Renal cortex interstitium (tissue), 11 donors: ENCODE data around the gene PROX1. TPM values are rescaled to one million over a fixed set of nuclear protein-coding genes. Genes with fewer than 3 reads are reported as not detected.

Source experiments
- DNase-seq, 11 donors: peaks; one replicate each; pipeline ENCODE4 v3.0.0-alpha.2; 2013; ENCODE audit warnings: low read depth in 9 of 11, low spot score in 4 of 11; ENCODE audit errors: extremely low read depth in 1 of 11
- polyA plus RNA-seq, 3 donors: library from polyadenylated mRNA; unstranded; fragments of 120-200 nt; gene quantifications; one replicate each; pipeline ENCODE4 v1.2.1, GENCODE V29; 2013; ENCODE audit not compliant: insufficient read length in 3 of 3

PROX1 gene
- polyA plus RNA-seq, 3 donors: 7.8 to 10.8 (median 7.9) TPM

DNA sequence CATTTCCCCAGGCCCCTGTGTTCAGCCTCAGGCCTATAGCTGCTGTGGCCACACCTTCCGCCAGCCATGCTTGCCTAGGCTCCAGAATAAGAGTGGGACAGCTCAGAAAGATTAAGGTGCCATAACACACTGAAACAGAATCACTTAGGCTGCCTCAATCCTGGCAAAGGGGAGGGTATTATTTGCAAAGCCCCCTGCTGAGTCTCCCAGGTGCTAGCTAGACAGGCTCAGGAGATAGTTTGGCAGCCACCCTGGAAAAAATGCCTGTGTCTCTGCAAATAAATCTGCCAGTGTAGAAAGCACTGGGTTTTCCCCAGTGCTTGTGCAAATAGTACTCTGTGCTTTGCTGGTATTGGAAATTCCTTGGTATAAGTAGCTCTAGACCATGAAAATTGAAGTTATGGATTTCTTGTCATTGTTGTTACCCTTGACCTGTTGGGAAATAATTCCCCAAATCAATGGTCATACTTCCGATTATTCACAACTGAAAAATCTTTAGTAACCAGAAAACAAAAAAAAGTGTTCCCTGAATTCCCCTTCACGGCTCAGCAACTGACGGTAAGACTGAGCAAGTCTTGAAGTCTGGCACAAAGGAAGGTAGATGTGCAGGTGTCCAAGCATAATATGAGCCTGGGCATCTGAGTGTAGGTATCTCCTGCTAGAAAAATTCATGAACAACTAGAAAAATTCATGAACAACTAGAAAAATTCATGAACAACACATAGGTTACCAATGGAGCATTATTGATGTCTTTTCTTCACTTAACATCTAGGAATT, 56.9 kb downstream of the PROX1 start:
- DNase-seq: no peak

DNA sequence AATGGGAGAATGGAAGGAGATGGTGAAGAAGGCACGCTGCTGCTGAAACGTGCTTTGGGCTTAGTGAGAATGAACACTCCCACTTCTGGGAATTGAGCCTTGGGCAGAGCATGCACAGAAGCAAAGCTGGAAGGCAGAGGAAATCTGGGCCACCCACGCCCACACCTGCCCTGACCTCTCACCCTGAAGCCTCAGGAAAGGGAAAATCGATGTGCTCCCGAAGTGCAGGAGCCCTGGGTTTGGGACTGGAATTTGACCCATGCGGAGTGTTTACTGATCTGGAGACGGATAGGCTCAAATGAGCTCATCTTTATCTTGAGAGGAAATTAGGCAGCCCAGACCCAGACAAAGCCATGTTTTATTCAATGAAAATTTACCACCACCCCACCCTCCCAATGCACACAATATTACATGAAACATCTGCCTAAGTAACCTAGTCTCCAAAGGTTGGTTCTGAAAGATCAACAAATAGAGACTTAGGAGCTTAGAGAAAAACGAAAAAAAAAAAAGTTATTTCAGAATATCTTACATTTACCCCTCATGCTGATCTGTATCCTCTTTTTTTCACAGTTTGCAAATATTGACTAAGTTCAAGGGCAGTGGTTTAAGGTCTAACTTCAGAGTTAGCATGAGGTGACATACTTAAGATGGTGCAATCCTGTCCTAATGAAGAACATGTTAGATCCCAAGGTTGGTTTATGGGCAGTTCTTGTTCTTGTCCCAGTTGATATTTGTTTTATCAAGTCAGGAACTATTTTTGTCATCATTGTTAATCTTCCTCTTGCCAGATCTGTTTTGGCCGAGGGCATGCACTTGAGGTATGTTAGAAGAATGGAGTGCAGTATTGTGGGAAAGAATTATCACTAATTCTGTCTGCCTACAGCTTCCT, 63.0 kb downstream of the PROX1 start:
- DNase-seq: no peak

DNA sequence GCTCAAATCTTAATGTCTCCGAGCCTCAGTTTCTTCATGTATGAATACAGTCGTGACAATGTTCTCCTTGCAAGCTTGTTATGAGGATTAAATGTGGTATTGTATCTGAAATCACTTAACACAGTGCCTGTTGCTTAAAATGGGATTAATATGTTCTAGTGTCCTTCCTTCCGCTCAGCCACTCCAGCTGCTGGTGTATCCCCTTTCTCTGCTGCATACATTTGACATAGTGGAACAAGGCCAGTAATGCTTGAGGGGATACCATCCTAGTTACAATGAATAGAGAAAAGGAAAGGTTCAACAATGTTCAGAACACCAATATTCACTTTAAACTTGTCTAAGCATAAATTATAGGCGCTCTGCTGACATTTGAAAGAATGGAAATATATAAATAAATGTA, 64.0 kb downstream of the PROX1 start:
- DNase-seq: no peak

DNA sequence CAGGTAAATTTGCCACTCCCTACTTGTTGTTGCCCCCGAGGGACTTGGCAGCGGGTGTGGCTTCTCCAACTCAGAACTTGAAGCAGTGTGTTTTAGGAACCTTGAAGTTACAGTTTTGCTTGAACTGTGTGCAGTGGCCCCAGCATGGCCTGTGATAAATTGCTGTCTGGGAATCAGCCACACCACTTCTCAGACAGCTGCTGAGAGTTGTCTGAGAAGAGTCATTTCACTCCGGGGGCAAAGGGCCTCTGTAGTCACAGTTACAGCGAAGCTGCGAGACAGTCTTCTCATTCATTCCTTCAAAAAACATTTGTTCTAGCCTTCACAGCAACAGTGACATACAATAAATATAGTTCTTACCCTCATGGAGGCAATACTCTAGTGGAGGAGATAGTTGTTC, 70.3 kb downstream of the PROX1 start:
- no peak for DNase-seq

DNA sequence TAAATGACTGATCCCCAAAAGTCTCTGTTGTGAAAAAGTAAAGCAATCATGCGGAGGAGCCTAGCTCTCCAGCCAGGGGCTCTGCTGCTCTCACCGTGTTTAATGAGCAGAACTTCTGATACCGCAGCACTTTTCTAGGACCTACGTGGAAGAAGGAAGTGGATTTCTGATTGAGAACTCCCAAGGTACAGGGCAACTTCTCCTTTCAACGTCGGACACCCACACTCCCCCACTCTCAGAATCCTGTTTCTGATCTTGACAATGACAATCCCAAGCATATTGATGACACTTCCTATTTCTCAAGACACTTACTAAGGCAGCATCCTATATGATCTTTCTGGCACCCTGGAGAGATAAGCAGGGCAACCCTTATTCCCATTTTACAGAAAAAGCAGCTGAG, 78.4 kb downstream of the PROX1 start:
- no peak for DNase-seq

DNA sequence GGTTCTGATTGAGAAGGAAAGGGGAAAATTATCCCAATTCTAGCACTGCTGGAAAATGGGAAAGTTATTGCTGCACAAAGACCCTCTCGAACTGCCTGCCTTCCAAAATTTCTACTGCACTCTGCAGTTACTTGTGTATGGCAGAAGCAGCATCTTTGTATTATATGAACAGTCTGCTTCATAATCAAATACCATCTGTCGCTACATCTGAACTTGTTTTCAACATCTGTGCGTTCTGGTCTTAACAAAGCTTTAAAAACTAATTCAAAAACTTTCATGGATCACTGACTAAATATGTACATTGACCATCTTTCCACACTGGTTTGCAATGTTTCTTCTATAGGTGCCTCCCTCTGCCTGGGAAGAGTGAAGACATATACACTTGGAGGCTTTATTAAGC, 79.2 kb downstream of the PROX1 start:
- DNase-seq: no peak

DNA sequence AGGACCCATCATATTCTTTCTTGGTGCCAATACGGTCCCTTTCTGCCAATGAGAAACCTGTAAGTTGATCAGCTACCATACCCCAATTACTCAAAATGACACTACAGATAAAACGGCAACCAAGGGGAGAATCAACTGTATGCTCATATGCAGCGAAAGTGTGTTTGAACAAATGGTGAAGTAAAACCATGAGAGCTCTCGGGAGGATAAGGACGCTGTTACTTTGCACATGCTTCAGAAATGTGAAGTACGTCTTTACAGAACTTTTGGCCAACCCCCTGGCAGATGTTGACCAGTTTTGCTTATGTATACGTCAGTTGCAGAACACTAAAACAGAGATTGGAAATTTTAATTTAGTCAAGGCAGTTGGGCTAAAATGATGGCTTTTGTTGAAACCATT, 79.6 kb downstream of the PROX1 start:
- DNase-seq: no peak

DNA sequence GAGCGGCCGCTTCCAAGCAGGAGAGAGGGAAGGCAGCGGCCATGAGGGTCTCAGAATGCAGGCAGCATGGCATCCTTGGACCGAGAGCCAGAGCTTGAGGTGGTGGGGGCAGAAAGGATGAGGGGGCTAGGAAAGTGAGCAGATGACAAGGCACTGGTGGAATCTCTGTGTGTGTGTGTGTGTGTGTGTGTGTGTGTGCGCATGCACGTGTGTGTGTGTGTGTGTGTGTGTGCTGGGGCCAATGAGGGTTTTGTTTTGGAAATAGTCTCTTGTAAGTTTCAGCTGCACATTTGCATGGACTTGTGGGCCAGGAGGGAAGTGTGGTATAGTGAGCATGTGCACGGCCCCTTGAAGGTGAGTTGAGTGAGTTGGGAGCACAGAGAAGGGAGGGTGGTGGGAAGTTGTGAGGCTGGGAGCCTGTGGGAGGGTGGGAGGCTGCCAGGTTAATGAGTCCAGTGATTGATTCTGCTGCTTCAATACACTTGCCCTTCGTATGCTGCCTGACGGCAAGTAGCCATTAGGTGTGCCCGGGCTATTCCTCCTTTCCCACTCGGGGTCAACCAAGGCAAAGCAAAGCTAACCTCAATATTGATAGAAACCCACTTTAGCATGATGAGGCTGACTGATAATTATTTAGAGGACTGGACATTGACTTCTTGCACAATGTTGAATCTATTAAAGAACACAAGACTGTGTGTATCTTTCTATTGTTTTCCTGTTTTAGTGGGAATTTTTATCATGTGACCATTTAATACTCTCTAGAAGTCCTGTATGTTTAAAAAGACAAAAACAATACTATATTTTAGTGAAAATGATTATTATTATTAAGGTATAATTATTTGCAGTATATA, 80.3 kb downstream of the PROX1 start:
- DNase-seq: no peak

DNA sequence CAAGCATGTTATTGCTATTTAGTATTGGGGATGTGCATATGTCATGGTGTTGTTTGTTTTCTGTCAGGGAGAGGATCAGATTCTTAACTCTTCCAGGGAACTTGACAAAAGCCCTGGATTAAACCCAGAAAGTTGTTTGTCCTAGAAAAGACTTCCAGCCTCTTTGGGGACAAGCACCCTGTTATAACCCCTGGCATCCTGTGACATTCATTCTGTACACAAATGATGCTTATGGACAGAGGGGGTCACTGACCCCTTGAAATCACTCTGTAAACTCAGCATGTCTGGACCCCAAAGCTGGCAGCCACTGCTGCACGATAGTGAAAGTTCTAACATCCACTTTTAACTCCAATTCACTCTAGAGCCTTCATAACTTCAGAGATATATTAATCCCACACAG, 81.2 kb downstream of the PROX1 start:
- DNase-seq: no peak

DNA sequence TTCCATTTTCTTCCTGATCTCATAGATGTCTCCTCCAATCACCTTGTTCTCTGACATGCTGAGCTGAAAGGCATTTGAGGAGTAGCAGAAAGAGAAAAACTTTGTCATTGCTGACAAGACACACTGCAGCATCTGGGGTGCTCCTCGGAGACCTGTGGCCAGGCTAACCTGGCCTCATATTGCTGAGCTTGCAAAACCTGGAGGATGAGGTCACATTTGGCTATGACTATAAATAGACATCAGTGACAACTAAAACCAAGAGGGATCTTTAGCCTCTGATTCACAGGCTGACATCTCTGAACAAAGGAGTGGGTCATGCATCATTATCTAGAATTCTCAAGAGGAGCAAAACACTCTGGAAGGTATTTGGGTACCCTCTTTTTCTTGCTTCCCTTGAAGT, 83.7 kb downstream of the PROX1 start:
- no peak for DNase-seq

DNA sequence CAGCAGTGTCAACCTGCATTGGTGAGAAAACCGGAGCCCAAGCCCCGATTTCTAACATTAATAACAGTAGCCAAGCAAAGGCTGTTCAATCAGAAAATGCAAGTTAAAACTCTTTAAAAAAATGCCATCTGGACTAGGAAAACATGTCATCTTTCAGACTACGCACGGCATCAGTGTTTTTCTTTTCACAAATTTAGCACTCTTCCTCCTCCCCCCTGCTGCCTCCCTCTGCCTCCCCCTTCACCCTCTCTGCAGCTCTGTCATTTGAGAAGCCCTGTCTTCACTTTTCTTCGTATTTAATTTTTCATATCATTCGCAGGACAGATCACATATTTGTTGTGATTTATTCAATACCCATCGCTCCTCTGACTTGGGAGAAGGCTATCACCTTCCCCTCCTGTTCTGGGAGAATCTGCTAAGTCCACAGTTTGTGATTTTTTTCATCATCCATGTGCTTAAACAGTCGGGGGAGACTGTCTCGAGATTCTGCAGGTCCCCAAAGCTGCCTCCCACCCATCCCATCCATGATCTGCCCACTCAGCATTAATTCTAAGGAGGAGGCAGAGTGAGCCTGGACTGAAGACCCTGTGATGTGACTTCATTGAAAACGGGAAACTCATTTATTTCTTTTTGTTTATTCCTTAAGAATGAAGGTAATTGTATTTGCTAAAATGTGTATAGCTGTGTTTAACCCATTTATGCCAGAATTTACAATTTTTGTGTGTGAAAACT, 84.8 kb downstream of the PROX1 start:
- no peak for DNase-seq

DNA sequence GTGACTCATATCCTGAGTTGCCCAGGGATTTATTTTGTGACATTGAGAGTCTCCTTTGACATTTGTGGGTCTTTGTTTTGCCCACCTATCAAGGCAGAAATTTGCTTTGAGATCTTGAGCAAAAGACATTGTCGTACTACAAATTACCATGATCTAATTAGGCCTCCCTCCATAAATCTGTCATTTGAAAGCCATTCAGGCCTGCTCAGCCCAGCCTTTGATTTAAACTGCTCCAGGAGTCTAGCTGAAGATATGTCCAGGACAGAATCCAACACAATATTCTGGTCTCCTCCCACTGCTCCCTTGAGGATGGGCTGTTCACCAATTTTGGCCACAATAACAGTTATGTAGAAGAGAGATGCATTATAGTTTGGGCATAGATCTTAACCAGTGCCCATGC, 86.7 kb downstream of the PROX1 start:
- DNase-seq: no peak

DNA sequence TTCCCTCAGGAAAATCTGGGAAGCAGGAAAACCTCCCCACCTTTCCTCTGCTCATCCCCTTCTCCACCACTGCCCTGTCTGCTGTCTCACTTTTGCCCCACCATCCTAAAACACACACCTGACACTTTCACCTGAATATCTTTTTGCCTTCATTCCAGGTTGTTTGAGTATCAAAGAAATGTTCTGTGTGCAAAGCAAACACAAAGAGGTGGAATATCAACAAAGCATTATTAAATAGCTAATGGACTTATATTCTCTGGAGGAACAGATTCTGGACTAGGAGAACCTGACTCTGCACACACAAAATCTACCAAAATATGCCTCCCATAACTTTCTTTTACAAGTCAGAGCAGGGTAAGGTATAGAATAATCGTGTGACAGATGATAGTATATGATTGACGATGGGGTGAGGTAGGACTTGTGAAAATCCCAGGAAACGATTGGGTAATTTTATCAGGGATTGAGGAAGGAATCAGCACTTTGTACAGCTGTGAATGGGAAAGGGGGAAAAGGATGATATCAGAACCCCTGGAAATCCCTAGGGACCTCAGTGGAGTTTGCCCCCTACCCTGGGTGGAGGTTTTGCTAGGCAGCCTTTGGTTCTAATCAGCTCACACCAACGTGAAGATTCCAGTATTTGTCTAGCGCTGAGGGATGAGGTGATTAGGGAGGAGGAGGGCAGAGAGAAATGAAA, 87.7 kb downstream of the PROX1 start:
- no peak for DNase-seq

DNA sequence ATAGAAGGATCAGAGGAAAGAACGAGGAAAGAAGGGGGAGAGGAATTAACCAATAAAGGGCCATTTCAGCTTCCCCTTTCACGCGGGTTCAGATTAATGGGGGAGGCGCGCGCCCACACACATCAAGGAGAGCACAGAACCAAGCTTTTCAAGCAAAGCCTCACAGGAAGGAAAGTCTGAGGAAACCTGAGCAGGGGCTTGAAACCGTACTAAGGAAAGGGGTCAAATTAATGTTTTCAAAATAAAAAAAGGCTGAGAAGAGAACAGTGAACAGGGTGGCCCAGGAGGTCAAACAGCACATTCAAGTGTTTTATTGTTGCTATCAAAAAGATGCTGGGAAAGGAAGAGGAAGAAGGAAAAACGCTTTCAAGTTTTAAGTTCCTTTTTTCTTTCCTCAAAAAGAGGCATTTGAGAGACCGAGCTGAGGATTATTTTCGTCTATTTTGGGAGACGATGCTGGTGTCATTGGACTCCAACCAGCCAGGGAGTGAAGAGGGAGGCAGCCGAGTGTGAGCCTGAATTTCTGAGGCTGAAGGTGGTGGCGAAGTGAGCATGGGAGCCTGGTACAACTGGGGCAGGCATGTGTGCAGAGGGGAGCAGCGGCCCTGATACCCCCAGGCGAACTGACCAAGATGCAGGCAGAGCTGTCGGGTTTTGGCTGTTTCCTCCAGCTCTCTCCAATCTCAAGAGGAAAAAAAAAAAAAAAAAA, 88.4 kb downstream of the PROX1 start:
- peak in 4 of 11 donors; percentile 18 to 45 (median 36) for DNase-seq

DNA sequence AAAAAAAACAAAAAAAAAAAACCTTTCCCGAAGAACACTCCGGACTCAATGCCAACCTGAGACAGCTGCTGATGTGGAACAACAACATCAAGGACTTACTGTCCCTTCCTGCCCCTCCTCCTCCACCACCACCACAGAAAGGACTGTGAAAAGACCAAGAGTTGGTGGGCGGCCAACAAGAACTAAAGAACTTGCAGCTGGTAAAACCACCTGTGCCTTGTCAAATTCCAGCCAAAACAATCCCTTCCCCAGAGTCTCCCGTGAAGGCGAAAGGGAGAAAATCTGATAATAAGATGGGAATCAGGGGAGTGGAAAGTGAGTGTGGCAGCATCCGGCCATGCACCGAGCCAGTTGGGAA, 88.9 kb downstream of the PROX1 start:
- no peak for DNase-seq

DNA sequence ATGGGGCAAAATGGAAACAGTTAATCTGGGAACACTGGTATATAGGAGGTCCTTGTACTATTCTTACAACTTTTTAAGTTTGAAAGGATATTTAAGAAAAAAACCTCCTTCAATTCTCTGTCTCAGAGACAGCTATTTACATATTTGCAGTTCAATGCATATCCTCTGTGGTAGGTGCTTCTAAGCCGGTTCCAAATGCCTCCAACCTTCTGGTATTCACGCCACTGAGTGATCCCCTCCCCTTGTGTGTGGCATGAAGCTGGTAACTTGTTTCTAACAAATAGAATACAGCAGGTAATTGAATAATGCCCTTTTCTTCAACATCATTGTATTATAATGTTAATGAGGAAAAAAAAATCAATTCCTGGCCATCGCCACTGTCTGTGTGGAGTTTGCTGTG, 91.2 kb downstream of the PROX1 start:
- no peak for DNase-seq

DNA sequence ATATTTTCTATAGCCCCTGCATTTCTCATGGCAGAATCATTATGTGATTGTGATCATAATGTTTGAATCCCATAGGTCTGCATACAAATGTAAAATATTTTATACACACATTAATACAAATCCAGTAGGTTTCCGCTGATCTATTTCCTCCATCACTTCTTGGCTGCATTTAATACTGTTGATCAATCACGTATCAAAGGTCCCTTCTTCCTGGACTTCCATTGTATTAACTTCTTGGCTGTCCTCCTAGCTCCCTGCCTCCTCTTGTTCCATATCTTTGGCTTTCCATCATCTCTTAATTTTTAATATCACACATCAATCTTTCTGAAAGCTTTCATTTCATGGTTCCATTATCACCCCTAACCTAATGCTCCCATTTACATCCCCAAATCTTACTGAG, 97.6 kb downstream of the PROX1 start:
- no peak for DNase-seq

DNA sequence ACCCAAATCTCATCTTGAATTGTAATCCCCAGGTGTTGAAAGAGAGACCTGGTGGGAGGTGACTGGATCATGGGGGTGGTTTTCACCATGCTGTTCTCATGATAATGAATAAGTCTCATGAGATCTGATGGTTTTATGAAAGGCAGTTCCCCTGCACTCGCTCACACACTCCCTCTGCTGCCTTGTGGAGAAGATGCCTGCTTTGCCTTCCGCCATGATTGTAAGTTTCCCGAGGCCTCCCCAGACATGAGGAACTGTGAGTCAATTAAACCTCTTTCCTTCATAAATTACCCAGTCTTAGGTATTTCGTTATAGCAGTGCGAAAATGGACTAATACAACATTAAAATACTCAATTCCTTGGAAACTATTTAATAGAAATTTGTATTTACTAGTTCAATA, 99.2 kb downstream of the PROX1 start:
- DNase-seq: no peak
